Activated naive CD4-positive, alpha-beta T cell treated with anti-CD3 and anti-CD28 coated beads, Interleukin-2, amount 10 ng/mL, durations not matched to agents 7 days and 5 days (primary cell): ENCODE data around the gene HOOK1.
A peak's percentile ranks its signal among the peaks of the same experiment; 100 is the strongest.
"Not testable (repeated sequence)": the region's sequence is repeated elsewhere in the genome, so short reads cannot be mapped to it uniquely, and the experiment has no call there.

Experiments
- CTCF ChIA-PET: fragments of 350-600 bp; sonication (Branson Sonifier 250); formaldehyde crosslinking; loops from one replicate; lab custom pipeline; 2021; ENCODE audit warnings: antibody characterized with exemption; lab: Charles Lee
- DNase-seq: peaks from one replicate; pipeline ENCODE4 v3.0.0-alpha.2; 2020
- H3K27ac Mint-ChIP-seq: one replicate; pipeline ENCODE4 v1.8.0; 2021; ENCODE audit warnings: mild to moderate bottlenecking, moderate library complexity, mixed read lengths
- H3K27me3 Mint-ChIP-seq: one replicate; pipeline ENCODE4 v1.8.0; 2021; ENCODE audit warnings: mild to moderate bottlenecking, mixed read lengths
- H3K36me3 Mint-ChIP-seq: one replicate; pipeline ENCODE4 v1.8.0; 2021; ENCODE audit warnings: mixed read lengths
- H3K4me1 Mint-ChIP-seq: one replicate; pipeline ENCODE4 v1.8.0; 2021; ENCODE audit warnings: mixed read lengths
- H3K4me3 Mint-ChIP-seq: one replicate; pipeline ENCODE4 v1.8.0; 2021; ENCODE audit warnings: mild to moderate bottlenecking, moderate library complexity, mixed read lengths
- H3K9me3 Mint-ChIP-seq: one replicate; pipeline ENCODE4 v1.8.0; 2021; ENCODE audit warnings: mixed read lengths

HOOK1 gene

DNA sequence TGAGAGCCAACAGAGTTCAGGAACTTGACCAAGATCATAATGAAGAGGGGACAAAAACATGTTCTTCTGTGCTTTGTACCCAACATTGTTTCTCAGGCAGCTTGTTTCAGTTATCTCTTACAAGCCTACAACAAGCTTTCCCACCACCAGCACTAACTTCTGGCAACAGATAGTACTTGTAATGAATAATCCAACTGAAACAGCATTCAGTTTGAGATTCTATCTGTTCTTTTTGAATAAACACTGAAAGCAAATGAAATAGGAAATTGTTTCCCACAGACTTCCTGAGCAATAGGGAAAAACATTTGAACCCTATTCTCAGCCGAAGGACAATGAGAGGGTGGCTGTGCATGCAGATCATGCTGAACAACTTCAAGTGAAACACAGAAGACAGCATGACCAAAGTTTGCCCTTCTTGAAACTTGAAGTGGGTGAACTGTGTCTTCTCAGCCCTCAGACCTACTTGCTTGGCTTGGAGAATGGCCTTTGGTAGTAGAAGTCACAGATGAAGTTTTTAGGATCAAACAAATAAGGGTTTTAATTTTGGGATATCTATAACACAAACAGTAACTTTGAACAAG is 11.2 kb upstream of the HOOK1 start:
- Mint-ChIP-seq H3K27me3 (peaks cover 11% of the 10 kb centered on the region), H3K4me3 (no peak overlapping the region), H3K9me3 (no peaks in the 10 kb centered on the region), H3K4me1 (no peaks in the 10 kb centered on the region), H3K27ac (no peak overlapping the region), H3K36me3 (no peaks in the 10 kb centered on the region)
- DNase-seq, result no peak
- CTCF ChIA-PET, result no interaction called here

DNA sequence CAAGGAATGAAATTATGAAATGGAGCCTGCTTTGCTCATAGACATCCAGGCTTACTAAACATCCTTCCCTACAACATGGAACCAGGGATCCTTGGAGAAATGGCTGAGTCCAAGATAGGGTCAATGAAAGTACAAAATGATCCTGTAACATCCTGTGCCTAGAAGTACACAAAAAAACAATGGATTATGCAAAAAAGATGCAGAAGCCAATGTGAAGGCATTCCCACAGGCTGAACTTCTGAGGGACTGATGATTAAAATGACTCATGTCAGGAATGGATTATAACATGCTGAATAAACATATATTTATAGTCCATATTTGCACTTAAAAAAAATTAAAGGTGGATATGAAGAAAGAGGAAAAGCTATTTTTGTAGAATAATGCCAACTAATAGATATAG is 10.4 kb upstream of the HOOK1 start:
- Mint-ChIP-seq H3K27ac (no peak overlapping the region), H3K36me3 (no peaks in the 10 kb centered on the region), H3K4me1 (no peaks in the 10 kb centered on the region), H3K27me3 (peaks cover 16% of the 10 kb centered on the region), H3K9me3 (no peaks in the 10 kb centered on the region), H3K4me3 (no peak overlapping the region)
- DNase-seq, result no peak
- CTCF ChIA-PET, result no interaction called here

DNA sequence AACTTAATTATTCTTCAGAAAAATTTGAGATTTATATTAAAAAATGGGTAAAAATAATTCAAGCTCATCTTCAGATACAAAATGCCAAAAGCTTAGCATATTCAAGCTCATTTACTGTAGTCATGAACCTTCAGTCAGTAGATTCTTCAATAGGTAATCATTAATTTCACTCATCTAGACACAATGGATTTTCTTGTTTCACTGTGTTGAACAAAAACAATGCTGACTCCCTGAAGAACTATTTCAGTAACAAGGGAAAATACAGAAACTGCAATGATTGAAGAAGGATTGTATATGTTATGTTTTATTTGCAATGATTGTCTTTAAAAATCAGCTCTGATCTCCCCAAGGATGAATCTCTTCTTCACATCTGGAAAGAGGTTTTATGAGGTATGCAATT is 9.2 kb upstream of the HOOK1 start:
- Mint-ChIP-seq H3K9me3 (no peaks in the 10 kb centered on the region), H3K4me1 (no peaks in the 10 kb centered on the region), H3K27me3 (peaks cover 16% of the 10 kb centered on the region), H3K36me3 (no peaks in the 10 kb centered on the region), H3K27ac (no peak overlapping the region), H3K4me3 (no peak overlapping the region)
- CTCF ChIA-PET, result no interaction called here
- DNase-seq, result no peak

DNA sequence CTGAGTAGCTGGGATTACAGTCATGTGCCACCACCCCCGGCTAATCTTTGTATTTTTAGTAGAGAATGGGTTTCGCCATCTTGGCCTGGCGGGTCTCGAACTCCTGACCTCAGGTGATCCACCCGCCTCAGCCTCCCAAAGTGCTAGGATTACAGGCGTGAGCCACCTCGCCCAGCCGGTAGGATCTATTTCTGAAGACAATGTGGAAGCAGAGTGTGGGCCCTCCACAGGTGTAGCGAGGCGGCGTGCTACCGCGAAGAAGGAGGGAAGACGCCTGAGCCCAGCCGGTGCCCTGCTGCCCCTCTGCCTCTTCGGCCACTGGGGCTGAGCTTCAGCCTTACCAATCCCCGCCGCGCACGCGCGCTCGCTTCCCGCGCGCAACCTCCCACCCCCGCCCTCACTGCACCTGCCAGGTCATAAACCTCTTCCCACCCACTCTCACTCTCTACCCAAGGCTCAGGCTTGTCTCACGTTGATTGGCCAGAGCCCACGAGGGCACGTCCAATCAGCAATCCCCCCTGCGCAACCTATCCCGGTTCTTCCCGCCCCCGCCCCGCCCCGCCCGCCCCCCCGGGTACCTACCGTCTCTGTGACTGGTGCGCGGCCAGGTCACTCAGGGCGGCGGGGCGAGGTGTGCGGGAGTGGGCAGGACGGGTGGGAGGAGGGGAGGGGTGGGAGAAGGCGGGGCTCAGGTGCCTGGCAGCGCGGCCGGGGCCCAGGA is 409 bp upstream of the HOOK1 start:
- H3K36me3 Mint-ChIP-seq, result no peaks in the 10 kb centered on the region
- CTCF ChIA-PET, result interaction anchor here (2.2 kb wide), 1 partner anchor 133 kb away, joined by 6 read pairs; no protein-coding TSS in a partner anchor
- peaks cover 12% of the 10 kb centered on the region for H3K27me3 Mint-ChIP-seq
- H3K27ac Mint-ChIP-seq, result peak overlapping the region; percentile 80
- no peaks in the 10 kb centered on the region for H3K9me3 Mint-ChIP-seq
- H3K4me3 Mint-ChIP-seq, result no peak overlapping the region
- peaks cover 6% of the 10 kb centered on the region for H3K4me1 Mint-ChIP-seq
- DNase-seq, result peak; percentile 93

DNA sequence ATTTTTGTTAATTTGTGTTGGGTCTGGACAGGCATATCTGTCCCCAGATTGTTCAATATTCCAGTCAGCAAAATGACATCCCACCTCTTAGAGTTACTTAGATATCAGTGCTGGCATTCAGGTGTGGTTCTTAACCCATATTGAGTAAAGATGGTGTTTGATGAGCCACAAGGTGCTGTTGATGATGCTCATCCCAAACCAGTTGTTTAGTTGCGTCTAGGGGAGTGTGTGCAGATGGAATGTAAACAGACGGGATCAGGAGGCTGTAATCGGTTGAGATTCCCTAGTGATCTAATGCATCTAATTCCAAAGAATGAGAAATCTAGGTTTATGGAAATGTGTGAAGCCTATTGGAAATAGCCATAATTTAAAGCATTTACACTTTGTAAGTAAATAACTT is 1.1 kb downstream of the HOOK1 start:
- H3K27me3 Mint-ChIP-seq, result peaks cover 5% of the 10 kb centered on the region
- DNase-seq, result no peak
- no peaks in the 10 kb centered on the region for H3K9me3 Mint-ChIP-seq
- no peak overlapping the region for H3K27ac Mint-ChIP-seq
- H3K4me3 Mint-ChIP-seq, result no peak overlapping the region
- H3K4me1 Mint-ChIP-seq, result peaks cover 6% of the 10 kb centered on the region
- CTCF ChIA-PET, result interaction anchor here (2.2 kb wide), 1 partner anchor 131 kb away, joined by 6 read pairs; no protein-coding TSS in a partner anchor
- H3K36me3 Mint-ChIP-seq, result no peaks in the 10 kb centered on the region

DNA sequence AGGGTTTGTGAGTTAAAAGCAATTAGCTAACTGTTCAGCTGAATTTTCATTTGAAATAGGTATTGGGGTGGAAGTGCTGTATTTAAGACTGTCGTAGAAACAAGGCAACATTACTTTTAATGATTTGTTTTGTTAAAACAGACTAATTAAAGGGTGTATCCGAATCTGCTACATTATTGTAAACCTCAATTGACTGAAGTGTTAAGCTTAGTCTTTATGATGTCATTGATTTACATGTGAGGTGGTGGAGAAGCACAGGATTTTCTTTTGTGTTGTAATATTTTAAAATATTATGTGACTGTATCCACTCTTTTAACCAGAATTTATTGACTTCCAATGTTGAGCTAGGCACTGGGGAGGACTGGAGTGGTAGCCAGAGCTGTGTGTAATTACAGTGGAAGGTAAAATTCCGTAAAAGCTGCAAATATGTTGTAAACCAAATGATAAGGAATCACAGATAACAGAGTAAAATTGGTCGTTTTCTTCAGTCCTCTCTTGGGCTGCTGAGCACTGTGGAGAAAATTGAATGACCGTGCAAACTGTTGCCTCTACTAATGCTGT is 1.6 kb downstream of the HOOK1 start:
- CTCF ChIA-PET, result no interaction called here
- H3K9me3 Mint-ChIP-seq, result no peaks in the 10 kb centered on the region
- H3K4me1 Mint-ChIP-seq, result peaks cover 6% of the 10 kb centered on the region
- H3K36me3 Mint-ChIP-seq, result no peaks in the 10 kb centered on the region
- no peak for DNase-seq
- no peak overlapping the region for H3K4me3 Mint-ChIP-seq
- H3K27me3 Mint-ChIP-seq, result no peaks in the 10 kb centered on the region
- H3K27ac Mint-ChIP-seq, result no peak overlapping the region

DNA sequence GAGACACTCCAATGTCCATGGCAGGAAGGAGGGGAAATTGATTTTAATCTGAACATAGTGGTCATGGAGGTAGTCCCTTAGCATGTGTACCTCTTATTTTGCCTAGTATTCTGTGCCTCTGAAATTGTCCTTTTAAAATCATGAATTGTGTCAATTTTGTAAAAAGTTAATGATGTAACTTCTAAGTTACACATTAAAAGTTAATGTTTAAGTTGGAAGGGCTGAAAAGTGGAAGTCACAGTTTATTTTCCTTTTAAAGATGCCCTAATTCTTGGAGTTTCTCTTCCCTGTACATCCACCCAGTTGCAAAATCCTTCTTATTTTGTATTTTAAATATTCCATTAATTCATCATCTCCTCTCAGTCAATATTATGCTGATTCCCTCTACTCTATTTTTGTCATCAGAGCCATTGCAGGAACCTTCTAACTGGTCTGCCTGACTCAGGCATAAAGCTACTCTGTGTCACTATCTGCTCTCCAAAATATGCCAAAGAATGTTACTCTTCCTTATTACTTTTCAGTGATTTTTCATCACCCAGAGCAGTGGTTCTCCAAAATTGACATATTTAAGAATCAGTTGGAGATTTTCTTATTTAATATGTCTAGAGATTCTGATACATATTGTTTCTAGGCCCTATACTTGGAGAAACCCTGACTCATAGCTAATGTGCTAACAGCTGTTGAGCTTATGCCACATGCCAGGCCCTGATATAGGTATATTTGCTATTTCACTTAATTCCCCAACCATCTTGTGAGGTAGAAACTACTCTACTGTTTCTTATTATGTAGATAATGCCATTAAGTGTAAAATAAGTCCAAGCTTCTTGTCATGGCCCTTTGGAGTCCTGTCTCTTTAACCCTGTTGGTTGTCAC is 5.1 kb downstream of the HOOK1 start:
- Mint-ChIP-seq H3K4me1 (no peaks in the 10 kb centered on the region), H3K27ac (no peak overlapping the region), H3K9me3 (no peaks in the 10 kb centered on the region), H3K36me3 (peaks cover 4% of the 10 kb centered on the region), H3K4me3 (no peak overlapping the region), H3K27me3 (no peaks in the 10 kb centered on the region)
- DNase-seq, result no peak
- CTCF ChIA-PET, result no interaction called here

DNA sequence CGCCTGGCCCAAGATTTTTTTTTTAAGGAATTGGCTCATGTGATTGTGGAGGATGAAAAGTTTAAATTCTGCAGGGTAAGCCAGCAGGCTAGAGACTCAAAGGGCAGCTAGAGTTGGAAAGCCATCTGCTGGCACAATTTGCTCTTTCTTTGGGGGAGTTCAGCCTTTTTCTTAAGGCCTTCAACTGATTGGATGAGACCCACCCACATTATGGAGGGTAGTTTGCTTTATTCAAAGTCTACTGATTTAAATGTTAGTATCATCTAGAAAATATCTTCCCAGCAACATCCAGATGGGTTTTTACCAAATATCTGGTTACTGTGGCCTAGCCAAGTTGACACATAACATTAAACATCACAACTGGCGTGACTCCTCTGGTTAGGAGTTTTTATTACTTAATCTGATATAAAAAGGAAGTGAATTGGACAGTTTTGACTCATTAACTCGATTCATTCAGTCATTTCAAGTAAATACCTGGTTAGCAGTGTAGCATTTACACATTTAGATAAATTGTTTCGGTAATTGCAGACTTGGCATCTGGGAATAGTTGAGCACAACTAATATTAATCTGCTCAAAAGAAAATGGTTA is 12.4 kb downstream of the HOOK1 start:
- Mint-ChIP-seq H3K27ac (no peak overlapping the region), H3K4me3 (no peak overlapping the region), H3K27me3 (no peaks in the 10 kb centered on the region), H3K4me1 (no peaks in the 10 kb centered on the region), H3K9me3 (no peaks in the 10 kb centered on the region), H3K36me3 (peaks cover 4% of the 10 kb centered on the region)
- CTCF ChIA-PET, result no interaction called here
- no peak for DNase-seq

DNA sequence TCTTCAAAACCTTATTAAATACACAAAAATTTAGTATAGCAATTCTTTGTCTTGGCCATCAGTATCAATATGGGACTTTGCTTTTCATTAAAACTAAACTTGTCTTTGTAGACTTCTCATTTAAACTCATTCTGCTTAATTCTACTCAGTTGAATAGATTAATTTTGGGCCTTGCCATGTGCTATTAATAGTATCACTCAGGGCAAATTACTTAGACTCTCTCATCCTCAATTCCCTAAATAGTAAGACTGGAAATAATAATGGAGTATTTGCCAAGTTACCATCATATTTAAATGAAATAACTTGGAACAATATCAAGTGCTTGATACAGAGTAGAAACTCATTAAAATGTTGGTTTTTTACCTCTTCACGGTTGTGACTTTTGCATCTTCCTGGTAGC is 13.4 kb downstream of the HOOK1 start:
- Mint-ChIP-seq H3K4me3 (no peak overlapping the region), H3K27ac (no peak overlapping the region), H3K27me3 (no peaks in the 10 kb centered on the region), H3K9me3 (no peaks in the 10 kb centered on the region), H3K36me3 (peaks cover 4% of the 10 kb centered on the region), H3K4me1 (no peaks in the 10 kb centered on the region)
- no peak for DNase-seq
- CTCF ChIA-PET, result no interaction called here

DNA sequence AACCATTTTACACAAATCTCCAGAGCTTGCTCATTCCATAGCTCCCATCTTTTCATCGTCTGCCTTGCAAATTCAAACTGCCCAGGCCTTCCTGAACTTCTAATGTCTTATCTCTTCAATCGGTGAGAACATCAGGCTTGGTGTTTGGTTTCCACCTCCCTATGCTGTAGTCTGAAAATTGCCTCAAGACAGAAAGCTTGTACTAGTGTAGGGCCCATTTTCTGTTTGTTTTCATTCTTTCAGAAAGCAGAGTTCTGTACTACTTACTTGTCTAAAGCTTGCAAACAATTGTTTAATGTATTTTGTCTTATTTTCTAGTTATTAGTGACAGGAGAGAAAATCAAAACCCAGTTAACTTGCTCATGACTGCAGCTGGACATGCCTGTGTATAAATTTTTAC is 16.8 kb downstream of the HOOK1 start:
- H3K27me3 Mint-ChIP-seq, result no peaks in the 10 kb centered on the region
- no peaks in the 10 kb centered on the region for H3K9me3 Mint-ChIP-seq
- DNase-seq, result no peak
- no peak overlapping the region for H3K4me3 Mint-ChIP-seq
- no peaks in the 10 kb centered on the region for H3K4me1 Mint-ChIP-seq
- H3K36me3 Mint-ChIP-seq, result peaks cover 3% of the 10 kb centered on the region
- no peak overlapping the region for H3K27ac Mint-ChIP-seq
- CTCF ChIA-PET, result no interaction called here

DNA sequence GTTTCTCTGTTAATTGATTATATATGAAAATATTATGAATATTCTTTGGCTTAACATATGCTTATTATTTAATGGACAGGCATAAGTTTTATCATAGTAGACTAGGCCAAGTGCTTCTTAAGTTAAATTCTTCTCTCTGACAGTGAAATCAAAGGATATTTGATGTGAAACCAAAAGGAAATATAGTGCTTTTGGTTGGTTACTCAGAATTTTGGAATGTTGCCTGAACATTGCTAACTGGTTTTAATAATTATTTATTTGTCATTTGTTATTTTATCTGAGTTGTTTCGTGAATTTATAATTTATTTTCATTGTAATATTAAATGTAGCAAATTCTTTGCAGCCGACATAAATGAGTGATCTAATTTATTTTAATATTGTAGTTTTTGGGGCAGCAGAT is 18.3 kb downstream of the HOOK1 start:
- H3K27me3 Mint-ChIP-seq, result no peaks in the 10 kb centered on the region
- H3K4me1 Mint-ChIP-seq, result no peaks in the 10 kb centered on the region
- CTCF ChIA-PET, result no interaction called here
- peaks cover 7% of the 10 kb centered on the region for H3K36me3 Mint-ChIP-seq
- no peaks in the 10 kb centered on the region for H3K9me3 Mint-ChIP-seq
- no peak overlapping the region for H3K27ac Mint-ChIP-seq
- no peak for DNase-seq
- no peak overlapping the region for H3K4me3 Mint-ChIP-seq

DNA sequence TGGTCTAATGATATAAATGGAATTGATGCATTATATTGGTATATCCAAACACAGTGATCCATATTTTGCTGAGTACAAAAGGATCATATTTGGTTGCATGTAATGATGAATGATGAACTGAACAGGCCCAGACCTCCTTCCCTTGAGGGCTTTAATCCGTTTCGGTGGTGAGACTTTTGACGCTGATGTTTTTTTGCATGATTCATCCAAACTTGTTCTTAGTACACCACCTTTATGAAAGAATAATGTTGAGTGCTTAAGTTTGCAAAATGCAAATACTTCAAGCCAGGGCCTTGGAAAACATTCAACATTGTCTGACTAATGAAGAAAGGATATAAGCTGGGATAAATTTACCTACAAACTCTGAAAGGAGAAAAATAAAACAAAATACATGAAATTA is 19.2 kb downstream of the HOOK1 start:
- CTCF ChIA-PET, result no interaction called here
- H3K4me1 Mint-ChIP-seq, result no peaks in the 10 kb centered on the region
- peaks cover 10% of the 10 kb centered on the region for H3K36me3 Mint-ChIP-seq
- H3K27me3 Mint-ChIP-seq, result no peaks in the 10 kb centered on the region
- no peaks in the 10 kb centered on the region for H3K9me3 Mint-ChIP-seq
- H3K27ac Mint-ChIP-seq, result no peak overlapping the region
- H3K4me3 Mint-ChIP-seq, result no peak overlapping the region
- no peak for DNase-seq

DNA sequence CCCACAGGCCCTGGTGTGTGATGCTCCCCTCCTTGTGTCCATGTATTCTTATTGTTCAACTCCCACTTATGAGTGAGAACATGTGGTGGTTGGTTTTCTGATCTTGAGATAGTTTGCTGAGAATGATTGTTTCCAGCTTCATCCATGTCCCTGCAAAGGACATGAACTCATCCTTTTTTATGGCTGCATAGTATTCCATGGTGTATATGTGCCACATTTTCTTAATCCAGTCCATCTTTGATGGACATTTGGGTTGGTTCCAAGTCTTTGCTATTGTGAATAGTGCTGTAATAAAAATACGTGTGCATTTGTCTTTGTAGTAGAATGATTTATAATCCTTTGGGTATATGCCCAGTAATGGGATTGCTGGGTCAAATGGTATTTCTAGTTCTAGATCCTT is 23.1 kb downstream of the HOOK1 start:
- H3K4me3 Mint-ChIP-seq, DNase-seq, H3K4me1 Mint-ChIP-seq, H3K27ac Mint-ChIP-seq, H3K27me3 Mint-ChIP-seq, H3K9me3 Mint-ChIP-seq, CTCF ChIA-PET: not testable (repeated sequence)
- H3K36me3 Mint-ChIP-seq, result peaks cover 13% of the 10 kb centered on the region

DNA sequence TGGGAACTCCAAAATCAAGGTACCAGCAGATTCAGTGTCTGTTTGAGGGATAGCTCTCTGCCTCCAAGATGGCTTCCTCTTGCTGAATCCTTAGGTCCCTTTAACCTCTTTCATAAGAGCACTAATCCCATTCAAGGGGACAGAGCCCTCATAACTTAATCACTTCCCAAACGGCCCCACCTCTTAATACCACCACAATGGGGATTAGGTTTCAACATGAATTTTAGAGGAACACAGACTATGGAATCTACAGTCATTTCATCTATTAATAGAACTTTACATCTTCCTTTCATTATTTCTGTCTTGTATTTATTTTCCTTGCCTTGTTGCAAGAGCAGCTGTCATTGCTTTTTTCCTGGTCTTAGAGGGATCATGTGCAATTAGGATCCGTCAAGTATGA is 30.3 kb downstream of the HOOK1 start:
- H3K4me3 Mint-ChIP-seq, result no peak overlapping the region
- H3K9me3 Mint-ChIP-seq, result no peaks in the 10 kb centered on the region
- no peak for DNase-seq
- H3K4me1 Mint-ChIP-seq, result no peaks in the 10 kb centered on the region
- peaks cover 10% of the 10 kb centered on the region for H3K36me3 Mint-ChIP-seq
- CTCF ChIA-PET, result no interaction called here
- H3K27me3 Mint-ChIP-seq, result no peaks in the 10 kb centered on the region
- H3K27ac Mint-ChIP-seq, result no peak overlapping the region
